Measurements from ENCODE around the gene RAD18. TPM values are rescaled to one million over a fixed set of nuclear protein-coding genes. Genes with fewer than 3 reads are reported as not detected.

RAD18 gene
- total RNA-seq, 1 donor = 7.6 TPM

- no peak overlapping the region for H2AFZ ChIP-seq (ENCODE audit: low read length)
- peaks cover 5% of the 10 kb centered on the region for H3K36me3 ChIP-seq (ENCODE audit: insufficient read depth, low read length)
- no peak for DNase-seq (ENCODE audit: insufficient read length, low spot score, missing footprints)
- H3K79me2 ChIP-seq (ENCODE audit: insufficient read depth, low read length) = peaks cover 71% of the 10 kb centered on the region
- no peak overlapping the region for H3K4me2 ChIP-seq (ENCODE audit: insufficient read depth, low read length)
- no peak for TF ChIP-seq CTCF (IDR thresholded peaks at IDR 0.05; ENCODE audit: extremely low read depth, low read depth, low read length)
- no peaks in the 10 kb centered on the region for H3K27me3 ChIP-seq (ENCODE audit: insufficient read depth, low read length)
- H3K4me3 ChIP-seq (ENCODE audit: insufficient read depth, low read length) = no peak overlapping the region
- no peak overlapping the region for H3K27ac ChIP-seq (ENCODE audit: low read depth, low read length)
- H4K20me1 ChIP-seq (ENCODE audit: insufficient read depth, low read length) = no peaks in the 10 kb centered on the region
- H3K9me3 ChIP-seq (ENCODE audit: low read depth, low read length) = no peaks in the 10 kb centered on the region
- H3K4me1 ChIP-seq (ENCODE audit: insufficient read depth, low read length) = peaks cover 9% of the 10 kb centered on the region
Measured at GRCh38 chr3:8952130-8952529, 11.1 kb downstream of the RAD18 start.

- no peak for TF ChIP-seq CTCF (IDR thresholded peaks at IDR 0.05; ENCODE audit: extremely low read depth, low read depth, low read length)
- H3K4me1 ChIP-seq (ENCODE audit: insufficient read depth, low read length) = peaks cover 6% of the 10 kb centered on the region
- no peaks in the 10 kb centered on the region for H3K27me3 ChIP-seq (ENCODE audit: insufficient read depth, low read length)
- no peak overlapping the region for H3K4me3 ChIP-seq (ENCODE audit: insufficient read depth, low read length)
- peaks cover 26% of the 10 kb centered on the region for H3K79me2 ChIP-seq (ENCODE audit: insufficient read depth, low read length)
- H4K20me1 ChIP-seq (ENCODE audit: insufficient read depth, low read length) = no peaks in the 10 kb centered on the region
- no peak overlapping the region for H3K4me2 ChIP-seq (ENCODE audit: insufficient read depth, low read length)
- H2AFZ ChIP-seq (ENCODE audit: low read length) = no peak overlapping the region
- DNase-seq (ENCODE audit: insufficient read length, low spot score, missing footprints) = no peak
- H3K27ac ChIP-seq (ENCODE audit: low read depth, low read length) = no peak overlapping the region
- H3K9me3 ChIP-seq (ENCODE audit: low read depth, low read length) = no peaks in the 10 kb centered on the region
- peaks cover 13% of the 10 kb centered on the region for H3K36me3 ChIP-seq (ENCODE audit: insufficient read depth, low read length)
Measured at GRCh38 chr3:8945890-8946600, 17.2 kb downstream of the RAD18 start.

DNA sequence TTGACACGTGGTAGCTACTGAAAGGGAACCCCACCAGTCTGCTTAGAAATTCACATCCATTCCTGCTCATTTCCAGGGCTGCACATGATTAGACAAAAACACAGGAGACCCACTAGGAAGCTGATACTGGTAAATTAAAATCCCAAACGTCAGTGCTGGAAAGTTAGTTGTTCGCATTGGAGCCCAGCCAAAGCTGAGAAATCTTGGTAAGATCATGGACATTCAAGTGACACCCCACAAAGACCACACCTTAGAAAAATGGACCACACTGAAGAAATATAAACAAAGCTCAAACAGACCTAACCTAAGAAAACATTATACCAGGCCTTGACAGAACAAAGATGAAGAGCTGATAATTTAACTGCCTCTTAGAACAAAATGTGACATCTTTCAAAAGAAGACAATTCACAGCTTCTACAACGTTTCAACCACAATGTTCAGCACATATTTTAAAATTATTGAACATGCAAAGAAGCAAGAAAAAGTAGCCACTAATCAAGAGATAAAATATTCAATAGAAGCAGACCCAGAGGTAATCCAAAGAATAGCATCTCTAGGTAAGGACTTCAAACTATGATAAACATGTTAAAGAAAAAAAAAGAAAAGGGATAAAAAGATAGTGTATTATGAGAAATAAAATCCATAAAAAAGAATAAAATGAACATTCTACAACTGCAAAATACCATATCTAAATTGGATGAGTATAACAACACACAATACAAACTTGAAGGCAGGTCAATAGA, 20.4 kb downstream of the RAD18 start:
- no peak for TF ChIP-seq CTCF (IDR thresholded peaks at IDR 0.05; ENCODE audit: extremely low read depth, low read depth, low read length)
- H4K20me1 ChIP-seq (ENCODE audit: insufficient read depth, low read length) = no peaks in the 10 kb centered on the region
- H3K4me3 ChIP-seq (ENCODE audit: insufficient read depth, low read length) = no peak overlapping the region
- H3K27me3 ChIP-seq (ENCODE audit: insufficient read depth, low read length) = no peaks in the 10 kb centered on the region
- peaks cover 2% of the 10 kb centered on the region for H3K79me2 ChIP-seq (ENCODE audit: insufficient read depth, low read length)
- H3K4me2 ChIP-seq (ENCODE audit: insufficient read depth, low read length) = no peak overlapping the region
- H3K36me3 ChIP-seq (ENCODE audit: insufficient read depth, low read length) = peaks cover 22% of the 10 kb centered on the region
- H2AFZ ChIP-seq (ENCODE audit: low read length) = no peak overlapping the region
- no peak for DNase-seq (ENCODE audit: insufficient read length, low spot score, missing footprints)
- H3K9me3 ChIP-seq (ENCODE audit: low read depth, low read length) = no peaks in the 10 kb centered on the region
- H3K27ac ChIP-seq (ENCODE audit: low read depth, low read length) = no peak overlapping the region
- H3K4me1 ChIP-seq (ENCODE audit: insufficient read depth, low read length) = peaks cover 12% of the 10 kb centered on the region

- H3K36me3 ChIP-seq (ENCODE audit: insufficient read depth, low read length) = peaks cover 22% of the 10 kb centered on the region
Measured at GRCh38 chr3:8942115-8942514, 21.2 kb downstream of the RAD18 start.

More at GRCh38 chr3:8942115-8942514, 21.2 kb downstream of the RAD18 start:
- peaks cover 2% of the 10 kb centered on the region for H3K79me2 ChIP-seq (ENCODE audit: insufficient read depth, low read length)
- H3K27ac ChIP-seq (ENCODE audit: low read depth, low read length) = no peak overlapping the region
- no peak overlapping the region for H3K4me2 ChIP-seq (ENCODE audit: insufficient read depth, low read length)
- no peaks in the 10 kb centered on the region for H3K27me3 ChIP-seq (ENCODE audit: insufficient read depth, low read length)
- no peaks in the 10 kb centered on the region for H3K9me3 ChIP-seq (ENCODE audit: low read depth, low read length)
- TF ChIP-seq CTCF (IDR thresholded peaks at IDR 0.05; ENCODE audit: extremely low read depth, low read depth, low read length) = no peak
- DNase-seq (ENCODE audit: insufficient read length, low spot score, missing footprints) = no peak
- H4K20me1 ChIP-seq (ENCODE audit: insufficient read depth, low read length) = no peaks in the 10 kb centered on the region
- H2AFZ ChIP-seq (ENCODE audit: low read length) = no peak overlapping the region
- H3K4me3 ChIP-seq (ENCODE audit: insufficient read depth, low read length) = no peak overlapping the region
- H3K4me1 ChIP-seq (ENCODE audit: insufficient read depth, low read length) = peaks cover 19% of the 10 kb centered on the region
